ENCODE results near the gene PRDM15.

GRCh38 chr21:41891132-41891531, 12.0 kb upstream of the PRDM15 start:
- TF ChIP-seq CTCF (IDR thresholded peaks at IDR 0.05) (no peak), POLR2A (IDR thresholded peaks at IDR 0.05) (no peak), EP300 (IDR thresholded peaks at IDR 0.05) (no peak), POLR2AphosphoS5 (IDR thresholded peaks at IDR 0.05) (no peak)

All from suprapubic skin (tissue), 4 donors.